ENCODE measurements around the gene ADPRHL1.

Gene ADPRHL1

DNA sequence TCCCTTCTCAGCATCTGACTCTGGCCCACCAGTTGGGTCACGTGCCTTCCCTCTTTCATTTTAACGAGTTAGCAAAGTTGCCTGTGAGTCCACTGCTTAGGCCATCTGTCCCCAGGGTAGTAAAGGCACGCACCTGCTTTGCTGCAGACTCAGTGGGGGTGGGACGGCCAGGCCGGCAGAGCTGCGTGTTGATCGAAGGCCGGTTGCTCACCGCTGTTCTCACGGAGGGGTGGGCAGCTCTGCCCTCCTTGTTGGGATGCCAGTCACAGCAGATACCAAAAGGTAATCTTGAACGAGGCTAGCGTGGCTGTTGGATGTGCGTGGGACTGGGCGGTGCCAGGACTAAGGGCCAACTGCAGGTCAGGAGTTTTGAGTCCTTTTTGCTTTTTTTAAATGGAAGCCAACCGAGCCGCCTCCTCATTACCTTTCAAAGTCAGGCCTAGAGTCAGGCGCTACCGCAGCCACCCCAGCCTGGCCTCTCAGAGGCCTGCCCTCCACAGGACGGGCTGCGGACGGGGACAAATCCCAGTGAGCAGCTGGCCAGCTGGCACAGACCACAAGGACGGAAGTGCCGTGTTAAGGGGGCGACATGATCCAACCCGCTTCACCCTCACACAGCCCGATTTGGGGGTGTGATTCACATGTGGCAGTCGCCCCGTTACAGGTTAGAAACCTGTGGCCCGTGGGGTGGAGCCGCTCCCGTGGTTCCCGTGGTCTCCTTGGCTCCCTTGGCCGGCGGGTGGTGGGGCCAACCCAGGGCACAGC is 20.6 kb downstream of the ADPRHL1 start:
- DNase-seq (ENCODE audit: low read depth in 2 of 2) = no peak

DNA sequence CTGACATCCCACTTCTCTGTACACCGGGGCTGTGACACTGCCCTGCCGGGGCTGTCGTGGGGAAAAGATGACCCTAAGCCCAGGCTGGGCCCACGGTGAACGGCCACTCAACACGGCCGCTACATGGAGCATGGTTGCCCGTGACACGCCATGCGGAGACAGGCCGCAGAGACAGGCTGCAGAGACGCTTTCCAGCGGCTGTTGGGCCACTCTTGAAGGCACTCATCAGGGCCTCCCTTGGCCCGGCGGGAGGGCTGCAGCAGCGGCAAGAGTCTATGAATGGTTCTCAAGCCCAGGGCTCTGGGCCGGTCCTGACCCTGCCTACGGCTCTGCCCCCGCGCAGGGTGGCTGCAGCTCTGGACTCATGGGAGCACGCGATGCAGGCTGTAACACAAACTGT is 22.1 kb downstream of the ADPRHL1 start:
- DNase-seq (ENCODE audit: low read depth in 2 of 2) = no peak

DNA sequence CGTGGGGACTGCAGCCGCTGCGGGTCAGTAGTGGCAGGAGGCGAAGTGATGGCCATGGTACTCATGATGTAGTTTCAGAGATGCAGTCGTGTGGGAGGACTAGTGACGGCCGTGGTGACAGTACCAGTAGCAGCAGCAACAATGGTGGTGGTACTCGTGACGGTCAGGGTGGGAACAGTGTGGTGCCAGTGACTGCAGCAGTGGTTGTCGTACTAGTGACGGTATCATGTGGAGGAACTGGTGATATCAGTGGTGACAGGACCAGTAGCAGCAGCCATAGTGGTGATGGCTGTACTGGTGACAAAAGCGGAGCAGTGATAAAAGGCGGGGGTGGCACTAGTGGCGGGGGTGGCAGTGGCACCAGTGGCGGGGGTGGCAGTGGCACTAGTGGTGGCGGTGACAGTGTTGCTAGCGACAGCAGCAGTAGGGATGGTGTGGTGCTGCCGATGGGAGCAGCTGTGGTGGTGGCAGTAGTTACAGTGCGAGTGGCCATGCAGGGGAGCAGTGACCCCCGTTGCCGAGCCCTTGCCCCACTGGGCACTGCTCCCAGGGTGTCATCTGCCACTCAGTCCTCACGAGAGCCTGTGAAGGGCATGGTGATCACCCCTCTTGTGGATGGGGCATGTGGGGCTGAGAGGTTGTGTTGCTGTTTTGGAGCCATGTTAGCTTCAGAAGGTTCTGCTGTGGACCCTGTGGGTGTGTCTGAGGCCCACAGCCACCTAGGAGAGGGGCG is 22.7 kb downstream of the ADPRHL1 start:
- no peak for DNase-seq (ENCODE audit: low read depth in 2 of 2)

DNA sequence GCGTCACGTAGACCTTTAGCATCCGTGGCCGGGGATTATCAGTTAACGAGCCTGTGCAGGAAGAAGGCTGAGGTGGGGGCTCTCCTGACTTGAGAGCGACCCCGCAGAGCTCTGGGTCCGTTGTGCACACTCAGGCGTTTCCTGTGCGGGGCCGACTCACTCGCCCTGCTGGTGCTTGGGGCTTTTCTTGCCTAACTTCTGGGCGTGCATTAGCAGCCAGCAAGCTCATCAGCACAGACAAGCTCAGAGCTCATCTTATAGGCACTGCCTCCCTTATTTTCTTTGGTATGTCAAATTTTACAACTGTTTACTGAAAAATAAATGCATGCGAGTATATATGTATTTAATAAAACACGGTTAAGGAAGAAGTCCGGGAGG is 23.7 kb downstream of the ADPRHL1 start:
- DNase-seq (ENCODE audit: low read depth in 2 of 2) = no peak

DNA sequence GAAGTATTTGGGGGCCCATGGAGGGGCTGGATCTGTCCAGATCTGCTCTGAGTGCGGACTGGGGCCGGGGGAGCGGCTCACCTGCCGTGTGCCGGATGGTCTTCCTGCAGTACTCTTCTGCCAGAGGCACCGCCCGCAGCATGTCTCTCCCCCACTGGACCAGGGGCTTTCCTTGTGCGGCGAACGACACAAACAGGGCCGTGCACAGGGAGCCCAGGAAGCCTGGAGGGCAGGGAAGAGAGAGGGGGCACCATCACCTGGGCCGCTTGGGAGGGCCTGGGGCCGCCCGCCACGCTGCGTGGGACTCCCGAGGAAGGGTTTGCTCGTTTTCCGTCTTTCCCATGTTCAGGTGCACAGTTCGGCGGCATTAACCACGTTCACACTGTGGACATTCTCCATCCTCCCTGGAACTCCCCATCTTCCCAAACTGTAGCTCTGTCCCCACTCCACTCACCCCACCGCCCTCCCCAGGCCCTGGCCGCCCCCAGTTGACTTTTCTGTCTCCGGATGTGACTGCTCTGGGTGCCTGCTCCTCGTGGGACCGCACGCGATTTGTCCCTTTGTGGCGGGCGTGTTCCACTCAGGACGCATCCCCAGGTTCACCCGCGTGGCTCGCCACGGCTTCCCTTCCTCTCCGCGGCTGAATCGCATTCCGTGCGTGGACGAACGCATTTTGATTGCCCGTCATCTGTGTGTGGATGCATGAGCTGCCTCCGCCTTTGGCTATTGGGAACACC is 24.2 kb downstream of the ADPRHL1 start:
- no peak for DNase-seq (ENCODE audit: low read depth in 2 of 2)

DNA sequence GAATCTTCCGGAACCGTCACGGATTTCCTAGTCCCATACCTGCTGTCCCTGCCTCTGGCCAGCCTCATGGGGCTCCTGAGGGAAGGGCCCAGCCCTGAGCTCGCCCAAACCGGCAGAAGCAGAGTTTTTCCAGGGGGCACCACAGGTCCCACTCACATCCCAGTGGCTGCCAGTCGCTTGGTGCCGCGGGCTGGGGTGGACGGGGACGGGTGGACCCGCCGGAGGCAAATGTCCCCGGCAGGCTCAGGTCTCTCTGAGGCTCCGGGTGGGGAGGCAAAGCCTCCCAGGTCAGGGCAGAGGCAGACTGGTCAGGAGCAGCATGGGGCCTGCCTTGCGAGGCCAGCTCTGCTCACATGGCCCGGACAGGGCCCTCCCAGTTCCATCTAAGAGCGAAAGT is 24.8 kb downstream of the ADPRHL1 start:
- no peak for DNase-seq (ENCODE audit: low read depth in 2 of 2)

DNA sequence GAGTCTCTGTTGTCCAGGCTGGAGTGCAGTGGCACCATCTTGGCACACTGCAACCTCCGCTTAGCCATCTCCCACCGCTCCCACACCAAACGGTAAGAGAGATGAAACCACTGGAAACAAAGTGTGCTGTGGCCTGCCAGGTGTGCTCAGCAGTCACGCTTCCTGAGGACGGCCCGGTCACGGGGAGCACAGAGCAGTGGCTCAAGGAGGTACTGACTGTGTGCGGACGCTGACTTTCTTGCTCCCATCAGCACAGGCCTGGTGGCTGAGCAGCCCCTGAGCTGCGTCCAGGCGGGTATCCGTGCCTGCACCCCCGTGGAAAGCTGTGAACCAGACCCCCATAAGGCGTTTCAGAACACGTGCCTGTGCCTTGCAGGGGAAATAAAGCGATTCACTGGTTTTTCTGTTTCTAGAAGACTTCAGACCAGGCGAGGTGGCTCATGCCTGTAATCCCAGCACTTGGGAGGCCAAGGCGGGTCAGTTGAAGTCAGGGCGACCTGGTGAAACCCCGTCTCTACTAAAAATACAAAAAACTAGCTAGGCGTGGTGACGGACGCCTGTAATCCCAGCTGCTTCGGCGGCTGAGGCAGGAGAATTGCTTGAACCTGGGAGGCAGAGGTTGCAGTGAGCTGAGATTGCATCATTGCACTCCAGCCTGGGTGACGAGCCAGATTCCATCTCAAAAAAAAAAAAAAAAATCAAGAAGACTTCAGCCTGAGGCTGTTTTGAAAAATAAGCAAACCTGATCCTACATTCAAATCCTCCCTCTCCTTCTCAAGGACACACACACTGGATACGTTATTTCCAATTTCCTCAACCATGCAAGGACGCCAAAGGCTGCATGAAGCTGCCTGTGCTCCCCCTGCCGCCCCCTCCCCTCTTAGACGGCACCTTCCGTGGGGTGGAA is 25.5 kb downstream of the ADPRHL1 start:
- no peak for DNase-seq (ENCODE audit: low read depth in 2 of 2)

DNA sequence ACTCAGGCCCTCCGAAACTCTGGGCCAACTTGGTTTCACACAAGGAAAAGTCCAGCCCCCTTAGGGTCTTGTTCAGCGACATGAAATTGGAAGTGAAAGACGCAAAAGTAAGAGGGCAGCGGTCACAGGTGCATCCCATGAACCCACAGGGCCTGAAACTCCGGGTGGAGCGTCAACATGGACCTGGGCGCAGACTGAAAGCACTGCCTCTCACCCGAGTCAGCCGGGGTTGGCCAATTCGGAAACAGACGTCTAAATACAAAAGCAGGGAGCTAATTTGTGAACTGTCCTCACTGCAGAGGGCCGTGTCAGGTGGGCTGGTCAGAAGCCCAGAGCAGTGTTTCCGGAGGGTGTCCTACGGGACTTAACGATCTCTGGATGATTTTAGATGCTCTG is 26.7 kb downstream of the ADPRHL1 start:
- DNase-seq (ENCODE audit: low read depth in 2 of 2) = no peak

DNA sequence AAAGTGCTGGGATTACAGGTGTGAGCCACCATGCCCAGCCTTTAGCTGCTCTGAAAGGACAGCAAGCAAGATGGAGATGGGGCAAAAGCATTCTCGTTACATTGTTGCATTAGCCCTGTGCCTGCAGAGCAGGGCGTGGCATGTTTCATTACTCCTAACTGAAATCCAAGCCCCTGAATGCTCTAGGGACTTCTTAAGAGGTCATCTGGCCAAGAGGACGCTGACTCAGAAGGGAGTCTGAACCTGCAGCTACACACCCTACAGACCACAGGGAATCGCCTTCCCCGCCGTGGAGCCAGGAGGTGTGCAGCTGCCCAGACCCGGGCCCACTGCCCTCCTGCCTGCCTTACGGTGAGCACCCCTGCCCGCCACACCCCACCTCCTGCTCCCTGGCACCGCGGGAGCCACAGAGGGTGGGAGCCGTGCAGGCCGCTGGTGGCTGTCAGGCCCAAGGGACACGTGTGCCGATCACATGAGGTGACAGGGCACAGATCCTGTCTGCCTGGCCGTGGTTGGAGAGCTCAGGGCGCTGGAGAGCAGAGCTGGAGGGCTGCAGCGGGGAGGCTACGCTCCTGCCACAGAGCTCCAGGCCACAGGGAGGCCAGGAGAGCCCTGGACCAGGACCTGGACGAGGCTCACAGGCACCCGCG is 27.2 kb downstream of the ADPRHL1 start:
- no peak for DNase-seq (ENCODE audit: low read depth in 2 of 2)

DNA sequence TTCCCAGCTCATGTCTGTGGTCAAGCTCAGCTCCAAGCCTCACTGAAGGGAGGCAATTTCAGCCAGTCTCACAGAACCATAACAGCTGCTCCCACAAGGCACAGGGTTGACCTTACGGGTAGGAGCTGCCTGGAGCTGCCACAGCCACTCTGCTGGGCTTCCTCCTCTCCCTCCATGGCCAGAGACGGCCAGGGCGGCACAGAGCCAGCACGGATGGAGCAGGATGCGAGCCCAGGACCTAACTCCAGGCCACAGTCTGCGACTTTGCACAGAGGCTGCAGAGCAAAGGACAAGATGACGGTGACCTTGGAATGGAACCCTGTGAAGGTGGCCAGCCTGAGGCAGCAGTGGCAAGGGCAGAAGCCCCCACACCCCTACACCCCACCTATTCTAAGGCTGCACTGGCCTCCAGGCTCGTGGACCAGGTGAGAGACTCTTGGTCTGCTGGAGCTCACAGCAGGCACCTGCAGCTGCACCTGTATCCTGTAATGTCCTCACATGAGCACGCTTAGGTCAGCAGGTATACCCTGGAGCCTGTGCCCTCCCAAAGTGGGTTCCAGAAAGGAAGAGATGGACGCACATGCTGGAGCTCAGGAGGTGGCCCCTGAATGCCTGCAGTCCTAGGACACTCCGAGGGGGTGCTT is 29.6 kb downstream of the ADPRHL1 start:
- DNase-seq (ENCODE audit: low read depth in 2 of 2) = no peak

DNA sequence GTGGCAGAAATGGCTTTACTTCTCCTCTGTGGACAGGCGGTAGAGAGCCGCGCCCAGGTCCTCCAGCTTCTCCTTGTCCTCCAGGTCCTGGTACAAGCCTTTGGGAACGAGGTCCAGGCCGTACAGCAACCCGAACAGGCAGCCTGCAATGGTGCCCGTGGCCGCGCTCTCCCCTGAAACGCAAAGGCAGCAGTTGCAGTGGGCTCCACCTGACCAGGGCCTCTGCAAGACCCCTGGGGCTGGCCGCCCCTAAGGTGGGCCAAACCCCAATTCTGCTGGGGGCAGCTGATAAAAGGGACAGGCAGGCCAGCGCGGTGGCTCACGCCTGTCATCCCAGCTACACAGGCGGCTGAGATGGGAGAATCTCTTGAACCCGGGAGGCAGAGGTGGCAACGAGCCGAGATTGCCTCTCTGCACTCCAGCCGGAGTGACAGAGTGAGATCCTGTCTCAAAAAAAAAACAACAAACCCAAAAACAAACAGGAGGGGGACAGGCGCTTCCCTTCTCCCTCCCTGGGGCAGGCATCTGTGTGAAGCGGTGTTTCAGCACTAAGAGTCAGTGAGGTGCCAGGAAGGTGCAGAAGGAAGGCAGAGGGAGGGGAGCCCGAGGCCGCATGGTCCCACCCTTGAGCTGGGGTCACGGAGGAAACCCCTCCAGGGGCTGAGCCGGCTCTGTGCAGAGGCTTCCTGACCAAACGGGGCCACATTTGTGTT is 30.3 kb downstream of the ADPRHL1 start:
- DNase-seq (ENCODE audit: low read depth in 2 of 2) = no peak

DNA sequence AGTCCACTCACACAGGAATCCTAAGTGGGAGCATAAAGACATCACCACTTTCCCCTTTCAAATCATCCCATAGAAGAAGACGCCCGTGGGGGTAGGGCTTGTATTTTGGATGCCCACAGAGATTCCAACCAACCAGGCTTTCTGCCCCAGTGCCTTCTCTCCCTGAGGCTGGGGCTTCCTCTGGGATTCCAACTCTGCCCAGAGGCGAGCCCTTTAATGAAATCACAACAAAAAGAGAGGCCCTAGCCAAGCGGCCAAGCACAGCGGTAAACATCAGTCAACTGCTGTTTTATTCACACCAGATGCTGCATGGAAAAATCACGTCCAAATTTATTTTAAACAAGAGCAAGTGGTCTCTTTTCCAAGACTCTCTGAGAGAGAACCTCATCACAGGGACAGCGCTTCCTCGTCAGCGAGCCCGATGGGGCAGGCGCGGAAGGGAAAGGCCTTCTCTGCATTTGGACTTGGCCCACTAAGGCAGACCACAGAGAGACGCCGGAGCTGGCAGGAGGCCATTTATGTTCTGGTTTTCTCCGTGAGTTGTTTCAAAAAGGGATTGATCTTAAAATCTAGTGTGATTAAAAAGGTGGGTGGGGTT is 31.5 kb downstream of the ADPRHL1 start:
- DNase-seq (ENCODE audit: low read depth in 2 of 2) = no peak

DNA sequence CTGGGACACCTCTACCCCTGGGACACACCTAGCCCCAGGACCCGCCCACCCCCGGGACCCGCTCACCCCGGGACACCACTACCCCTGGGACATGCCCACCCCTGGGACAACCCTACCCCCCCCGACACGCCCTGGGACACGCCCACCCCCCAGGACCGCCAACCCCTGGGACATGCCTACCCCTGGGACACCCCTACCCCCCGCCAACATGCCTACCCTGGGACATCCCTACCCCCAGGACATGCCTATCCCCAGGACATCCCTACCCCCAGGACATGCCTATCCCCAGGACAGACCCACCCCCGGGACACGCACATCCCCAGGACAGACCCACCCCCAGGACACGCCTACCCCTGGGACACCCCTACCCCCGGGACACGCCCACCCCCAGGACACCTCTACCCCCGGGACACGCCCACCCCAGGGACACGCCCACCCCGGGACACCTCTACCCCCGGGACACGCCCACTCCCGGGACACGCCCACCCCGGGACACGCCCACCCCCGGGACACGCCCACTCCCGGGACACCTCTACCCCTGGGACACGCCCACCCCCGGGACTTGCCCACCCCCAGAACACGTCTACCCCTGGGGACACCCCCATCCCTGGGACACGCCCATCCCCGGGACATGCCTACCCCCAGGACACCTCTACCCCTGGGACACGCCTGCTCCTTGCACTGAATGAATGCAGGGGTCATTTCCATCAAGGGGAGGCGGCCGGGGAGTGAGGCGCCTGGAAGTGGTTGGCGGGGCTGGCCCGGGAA is 32.3 kb downstream of the ADPRHL1 start:
- DNase-seq (ENCODE audit: low read depth in 2 of 2) = no peak

DNA sequence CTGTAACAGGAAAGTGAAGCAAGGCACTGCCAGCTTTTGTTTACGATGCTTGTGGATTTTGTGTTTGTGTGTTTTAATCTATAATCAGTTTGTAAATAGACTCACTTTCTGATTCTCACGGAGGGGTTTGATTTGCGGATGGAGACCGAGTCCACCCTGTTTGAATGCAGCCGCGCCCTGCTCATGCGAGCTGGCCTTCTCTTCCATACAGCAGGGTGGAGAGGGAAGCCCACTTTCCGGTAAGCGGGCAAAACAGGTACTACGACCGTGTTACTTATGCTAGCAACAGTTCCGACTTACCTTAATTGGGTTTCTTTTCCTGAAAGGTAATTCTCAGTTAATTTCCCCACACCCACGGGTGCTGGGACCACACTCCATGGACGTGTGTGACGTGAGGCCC is 33.1 kb downstream of the ADPRHL1 start:
- DNase-seq (ENCODE audit: low read depth in 2 of 2) = no peak

DNA sequence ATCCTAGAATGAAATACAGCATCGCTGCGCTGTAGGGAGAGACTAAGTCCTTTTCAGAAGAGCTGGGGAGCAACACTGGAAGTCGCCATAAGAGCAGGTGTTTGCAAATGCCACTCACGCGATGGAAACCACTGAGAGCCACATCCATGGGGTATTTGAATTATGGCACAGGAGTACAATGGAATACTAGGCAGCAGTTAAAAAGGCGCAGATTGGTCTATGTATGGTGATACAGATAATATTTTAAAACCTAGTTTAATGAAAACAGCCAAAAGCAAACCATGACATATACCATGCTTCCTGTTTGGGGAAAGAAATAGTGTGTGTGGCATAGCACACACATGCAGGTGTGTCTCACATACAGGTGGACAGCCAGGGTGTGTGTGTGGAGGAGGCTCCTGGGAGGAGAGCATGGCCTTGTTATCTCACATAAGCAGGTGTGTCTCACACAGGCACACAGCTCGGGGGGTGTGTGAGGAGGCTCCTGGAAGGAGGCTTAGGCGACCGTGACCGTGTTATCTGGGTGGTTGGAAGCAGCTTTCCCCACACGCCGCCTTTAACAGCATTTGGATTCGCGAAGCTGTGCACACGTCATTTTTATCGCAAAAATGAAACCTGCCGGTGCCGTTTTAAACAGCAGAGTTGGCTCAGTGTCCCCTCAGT is 33.6 kb downstream of the ADPRHL1 start:
- no peak for DNase-seq (ENCODE audit: low read depth in 2 of 2)

DNA sequence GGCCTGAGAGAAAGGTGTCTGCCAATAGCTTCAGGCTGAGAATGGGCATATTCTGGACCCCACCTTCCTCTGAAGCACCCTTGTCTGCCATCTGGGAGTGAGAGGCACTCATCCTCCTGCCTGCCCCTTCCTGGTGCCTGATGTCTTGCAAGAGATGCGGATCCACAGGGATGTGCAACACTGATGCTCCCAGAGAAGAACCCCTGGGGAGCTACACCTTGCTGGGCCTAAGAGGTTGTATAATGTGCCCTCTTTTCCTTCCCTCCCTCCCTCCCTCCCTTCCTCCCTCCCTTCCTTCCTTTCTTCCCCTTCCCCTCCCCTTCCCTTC is 34.6 kb downstream of the ADPRHL1 start:
- DNase-seq (ENCODE audit: low read depth in 2 of 2) = no peak

DNA sequence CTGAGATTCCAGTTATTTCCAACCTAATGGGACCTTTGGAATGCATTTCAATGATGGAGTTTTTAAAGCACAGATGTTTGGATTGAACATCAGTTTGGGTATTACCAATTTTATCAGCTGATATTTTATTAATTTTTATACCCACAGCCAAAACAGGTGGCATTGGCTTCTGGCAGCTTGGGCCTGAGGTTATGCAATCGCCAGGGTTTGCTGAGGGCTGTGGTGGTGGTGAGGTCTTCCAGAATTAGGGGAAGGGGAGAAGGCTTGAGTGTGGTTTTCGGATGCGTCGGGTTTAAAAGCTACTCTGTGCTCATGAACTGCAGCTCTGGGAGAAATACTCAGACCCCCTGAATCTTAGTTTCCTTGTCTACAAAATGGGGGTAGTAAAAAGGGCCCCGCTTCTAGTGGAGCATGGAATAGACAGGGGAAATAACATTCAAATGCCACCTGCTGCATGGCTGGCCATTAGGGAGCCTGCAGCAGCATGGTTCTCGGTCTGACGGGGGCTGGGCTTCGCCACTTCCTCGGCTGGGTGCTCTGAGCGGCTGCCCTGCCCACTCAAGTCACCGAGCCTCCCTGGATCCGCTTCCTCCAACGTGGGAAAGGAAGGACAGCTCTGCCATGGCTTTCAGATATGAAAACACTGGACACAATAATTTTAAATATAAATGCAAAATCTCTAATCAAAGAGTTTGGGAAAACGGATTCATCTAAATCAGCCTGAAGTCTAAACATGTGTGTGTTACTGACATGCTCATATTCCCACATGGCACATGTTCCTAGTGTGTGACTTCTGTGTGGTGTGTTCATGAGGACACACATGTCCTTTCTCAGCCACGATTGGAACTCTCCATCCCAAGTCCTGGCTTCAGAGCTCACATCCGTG is 35.2 kb downstream of the ADPRHL1 start:
- no peak for DNase-seq (ENCODE audit: low read depth in 2 of 2)
